Ishikawa (cell line): ENCODE results near the gene MAMDC4.

Experiments used
- CEBPB ChIP-seq: IDR thresholded peaks from 2 replicates; pipeline ENCODE4 v1.6.1; 2012
- CREB1 ChIP-seq: IDR thresholded peaks from 2 replicates; pipeline ENCODE4 v1.6.1; 2012; ENCODE audit warnings: low read depth
- EGR1 ChIP-seq: IDR thresholded peaks from 2 replicates; pipeline ENCODE4 v1.6.1; 2012
- EP300 ChIP-seq: IDR thresholded peaks from 2 replicates; pipeline ENCODE4 v1.6.1; 2012; ENCODE audit warnings: borderline replicate concordance
- FOXM1 ChIP-seq: IDR thresholded peaks from 2 replicates; pipeline ENCODE4 v1.6.1; 2012; ENCODE audit warnings: low read depth, borderline replicate concordance
- NFIC ChIP-seq: IDR thresholded peaks from 2 replicates; pipeline ENCODE4 v1.6.1; 2012
- RAD21 ChIP-seq: IDR thresholded peaks from 2 replicates; pipeline ENCODE4 v1.6.1; 2012; ENCODE audit warnings: low read depth
- TAF1 ChIP-seq: IDR thresholded peaks from 2 replicates; pipeline ENCODE4 v1.6.1; 2012; ENCODE audit warnings: low read depth, mild to moderate bottlenecking
- TCF12 ChIP-seq: IDR thresholded peaks from 2 replicates; pipeline ENCODE4 v1.6.1; 2012; ENCODE audit warnings: low read depth
- TEAD4 ChIP-seq: IDR thresholded peaks from 2 replicates; pipeline ENCODE4 v1.6.1; 2012
- YY1 ChIP-seq: IDR thresholded peaks from 2 replicates; pipeline ENCODE4 v1.6.1; 2012; ENCODE audit warnings: low read depth
- ZBTB7A ChIP-seq: IDR thresholded peaks from 2 replicates; pipeline ENCODE4 v1.6.1; 2012; ENCODE audit warnings: low read depth
- TF ChIP-seq, protein P1 (sequence below): IDR thresholded peaks from 2 replicates; pipeline ENCODE4 v1.6.1; 2012; ENCODE audit warnings: low read depth, mild to moderate bottlenecking
- TF ChIP-seq, protein P2 (sequence below): IDR thresholded peaks from 2 replicates; pipeline ENCODE4 v1.6.1; 2012
- TF ChIP-seq, protein P3 (sequence below): IDR thresholded peaks from 2 replicates; pipeline ENCODE4 v1.6.1; 2012

Gene MAMDC4

DNA sequence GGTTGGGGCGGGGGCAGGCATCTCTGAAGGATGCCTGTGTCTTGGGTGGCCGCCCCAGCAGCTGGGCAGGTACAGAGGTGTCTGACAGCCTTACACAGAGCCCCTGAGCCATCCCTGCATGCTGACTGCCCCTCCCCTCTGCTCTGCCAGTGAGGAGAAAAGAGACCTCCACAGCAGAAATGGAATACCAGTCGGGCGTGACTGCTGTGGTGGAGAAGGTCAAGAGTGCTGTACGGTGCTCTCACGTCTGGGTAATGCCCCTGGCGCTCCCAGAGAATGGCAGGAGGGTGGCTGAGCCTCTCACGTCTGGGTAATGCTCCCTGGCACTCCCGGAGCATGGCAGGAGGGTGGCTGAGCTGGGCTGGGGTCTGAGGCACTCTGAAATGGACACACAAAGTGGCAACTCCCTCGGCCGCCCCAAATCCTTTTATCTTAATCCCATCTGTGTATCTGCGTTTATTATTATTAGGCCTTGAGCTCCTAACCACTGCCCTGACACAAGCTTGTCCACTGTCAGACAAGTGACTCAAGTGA lies 46.9 kb upstream of the MAMDC4 start:
- no peak for TF ChIP-seq EP300
- TF ChIP-seq CEBPB, result no peak
- TF ChIP-seq, protein P1, sequence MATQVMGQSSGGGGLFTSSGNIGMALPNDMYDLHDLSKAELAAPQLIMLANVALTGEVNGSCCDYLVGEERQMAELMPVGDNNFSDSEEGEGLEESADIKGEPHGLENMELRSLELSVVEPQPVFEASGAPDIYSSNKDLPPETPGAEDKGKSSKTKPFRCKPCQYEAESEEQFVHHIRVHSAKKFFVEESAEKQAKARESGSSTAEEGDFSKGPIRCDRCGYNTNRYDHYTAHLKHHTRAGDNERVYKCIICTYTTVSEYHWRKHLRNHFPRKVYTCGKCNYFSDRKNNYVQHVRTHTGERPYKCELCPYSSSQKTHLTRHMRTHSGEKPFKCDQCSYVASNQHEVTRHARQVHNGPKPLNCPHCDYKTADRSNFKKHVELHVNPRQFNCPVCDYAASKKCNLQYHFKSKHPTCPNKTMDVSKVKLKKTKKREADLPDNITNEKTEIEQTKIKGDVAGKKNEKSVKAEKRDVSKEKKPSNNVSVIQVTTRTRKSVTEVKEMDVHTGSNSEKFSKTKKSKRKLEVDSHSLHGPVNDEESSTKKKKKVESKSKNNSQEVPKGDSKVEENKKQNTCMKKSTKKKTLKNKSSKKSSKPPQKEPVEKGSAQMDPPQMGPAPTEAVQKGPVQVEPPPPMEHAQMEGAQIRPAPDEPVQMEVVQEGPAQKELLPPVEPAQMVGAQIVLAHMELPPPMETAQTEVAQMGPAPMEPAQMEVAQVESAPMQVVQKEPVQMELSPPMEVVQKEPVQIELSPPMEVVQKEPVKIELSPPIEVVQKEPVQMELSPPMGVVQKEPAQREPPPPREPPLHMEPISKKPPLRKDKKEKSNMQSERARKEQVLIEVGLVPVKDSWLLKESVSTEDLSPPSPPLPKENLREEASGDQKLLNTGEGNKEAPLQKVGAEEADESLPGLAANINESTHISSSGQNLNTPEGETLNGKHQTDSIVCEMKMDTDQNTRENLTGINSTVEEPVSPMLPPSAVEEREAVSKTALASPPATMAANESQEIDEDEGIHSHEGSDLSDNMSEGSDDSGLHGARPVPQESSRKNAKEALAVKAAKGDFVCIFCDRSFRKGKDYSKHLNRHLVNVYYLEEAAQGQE, result no peak
- TF ChIP-seq TAF1, result no peak
- no peak for TF ChIP-seq TEAD4
- no peak for TF ChIP-seq ZBTB7A
- TF ChIP-seq, protein P2, sequence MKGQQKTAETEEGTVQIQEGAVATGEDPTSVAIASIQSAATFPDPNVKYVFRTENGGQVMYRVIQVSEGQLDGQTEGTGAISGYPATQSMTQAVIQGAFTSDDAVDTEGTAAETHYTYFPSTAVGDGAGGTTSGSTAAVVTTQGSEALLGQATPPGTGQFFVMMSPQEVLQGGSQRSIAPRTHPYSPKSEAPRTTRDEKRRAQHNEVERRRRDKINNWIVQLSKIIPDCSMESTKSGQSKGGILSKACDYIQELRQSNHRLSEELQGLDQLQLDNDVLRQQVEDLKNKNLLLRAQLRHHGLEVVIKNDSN, result no peak
- TF ChIP-seq CREB1, result no peak
- no peak for TF ChIP-seq TCF12
- TF ChIP-seq, protein P3, sequence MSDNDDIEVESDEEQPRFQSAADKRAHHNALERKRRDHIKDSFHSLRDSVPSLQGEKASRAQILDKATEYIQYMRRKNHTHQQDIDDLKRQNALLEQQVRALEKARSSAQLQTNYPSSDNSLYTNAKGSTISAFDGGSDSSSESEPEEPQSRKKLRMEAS, result no peak
- no peak for TF ChIP-seq EGR1

DNA sequence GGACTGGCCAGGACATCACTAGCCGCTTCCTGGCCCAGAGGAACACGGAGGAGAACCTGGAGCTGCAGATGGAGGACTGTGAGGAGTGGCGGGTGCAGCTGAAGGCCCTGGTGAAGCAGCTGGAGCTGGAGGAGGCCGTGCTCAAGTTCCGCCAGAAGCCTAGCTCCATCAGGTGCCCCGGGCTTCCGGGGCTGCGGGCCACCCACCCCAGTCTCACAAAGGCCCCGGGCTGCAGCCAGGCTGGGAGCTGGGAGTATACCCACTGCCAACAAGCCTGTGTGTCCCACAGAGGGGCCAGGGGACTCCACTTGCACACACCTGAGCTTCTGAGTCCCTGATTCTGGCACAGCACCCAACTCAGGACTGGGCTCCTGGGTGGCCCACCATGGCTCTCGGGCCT lies 46.1 kb upstream of the MAMDC4 start:
- no peak for TF ChIP-seq FOXM1
- no peak for TF ChIP-seq EGR1
- no peak for TF ChIP-seq TCF12
- TF ChIP-seq RAD21, result no peak
- TF ChIP-seq, protein P3, result no peak
- no peak for TF ChIP-seq ZBTB7A
- TF ChIP-seq NFIC, result no peak
- TF ChIP-seq, protein P2, result no peak
- TF ChIP-seq EP300, result no peak
- no peak for TF ChIP-seq CEBPB
- no peak for TF ChIP-seq YY1
- TF ChIP-seq TEAD4, result no peak
- TF ChIP-seq TAF1, result no peak
- TF ChIP-seq CREB1, result no peak
- TF ChIP-seq, protein P1, result no peak

DNA sequence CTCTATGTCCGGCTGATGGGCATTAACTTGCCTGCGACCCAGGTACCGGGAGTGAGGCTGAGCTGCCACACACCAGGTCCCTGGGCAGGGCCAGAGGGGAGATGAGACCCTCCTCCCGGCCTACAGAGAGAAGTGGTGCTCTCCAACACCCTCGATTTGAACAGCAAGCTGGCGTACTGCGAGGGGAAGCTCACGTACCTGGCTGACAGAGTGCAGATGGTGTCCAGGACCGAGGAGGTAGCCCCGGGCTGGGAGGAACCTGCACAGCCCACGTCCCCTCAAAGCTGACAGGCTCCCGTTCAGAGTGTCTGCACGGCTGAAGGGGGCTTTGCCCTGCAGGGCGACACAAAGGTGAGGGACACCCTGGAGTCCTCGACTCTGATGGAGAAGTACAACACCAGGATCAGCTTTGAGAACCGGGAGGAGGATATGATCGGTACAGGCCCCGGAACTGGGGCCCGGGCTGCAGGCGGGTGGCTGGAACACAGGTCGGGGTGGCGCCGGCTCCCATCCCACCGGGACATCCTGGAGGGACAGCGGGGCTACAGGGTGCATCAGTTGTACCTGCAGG lies 45.4 kb upstream of the MAMDC4 start:
- TF ChIP-seq TCF12, result no peak
- no peak for TF ChIP-seq NFIC
- no peak for TF ChIP-seq FOXM1
- TF ChIP-seq, protein P2, result no peak
- TF ChIP-seq TAF1, result no peak
- no peak for TF ChIP-seq ZBTB7A
- TF ChIP-seq EP300, result no peak
- TF ChIP-seq TEAD4, result no peak
- TF ChIP-seq, protein P1, result no peak
- no peak for TF ChIP-seq EGR1
- TF ChIP-seq RAD21, result no peak
- TF ChIP-seq, protein P3, result no peak
- no peak for TF ChIP-seq CEBPB
- no peak for TF ChIP-seq CREB1
- no peak for TF ChIP-seq YY1
